Measurements from ENCODE around the gene RNF25. TPM values are rescaled to one million over a fixed set of nuclear protein-coding genes. Genes with fewer than 3 reads are reported as not detected.
A peak's percentile ranks its signal among the peaks of the same experiment; 100 is the strongest.

RNF25 gene
- polyA plus RNA-seq, 6 donors from 2014 or later = 16.9 to 30.6 (median 20.0) TPM

- H3K9me3 Mint-ChIP-seq = no peaks in the 10 kb centered on the region
- no peaks in the 10 kb centered on the region for H3K27me3 Mint-ChIP-seq
- no peak for DNase-seq
- H3K4me3 Mint-ChIP-seq = no peak overlapping the region
- H3K27ac Mint-ChIP-seq = peak overlapping the region in 1 of 6 donors; percentile 61
- ATAC-seq (ENCODE audit: low read depth in 2 of 2) = no peak
- peaks cover 6 to 9% of the 10 kb centered on the region in 2 donors for H3K36me3 Mint-ChIP-seq
- H3K4me1 Mint-ChIP-seq = peaks cover 0 to 2% (median 0%) of the 10 kb centered on the region in 3 donors
These were observed 40.0 kb downstream of the RNF25 start for GRCh38 chr2:218631837-218632236.

- Mint-ChIP-seq H3K36me3 (no peaks in the 10 kb centered on the region), H3K9me3 (no peaks in the 10 kb centered on the region)
These were observed 43.9 kb downstream of the RNF25 start for GRCh38 chr2:218627939-218628338.

GRCh38 chr2:218626369-218626768, 45.4 kb downstream of the RNF25 start:
- no peaks in the 10 kb centered on the region for H3K27me3 Mint-ChIP-seq
- ATAC-seq (ENCODE audit: low read depth in 2 of 2) (no peak), DNase-seq (no peak)
- no peaks in the 10 kb centered on the region for H3K9me3 Mint-ChIP-seq
- H3K4me1 Mint-ChIP-seq = peaks cover 0 to 6% (median 4%) of the 10 kb centered on the region in 3 donors
- H3K27ac Mint-ChIP-seq = no peak overlapping the region
- H3K4me3 Mint-ChIP-seq = no peak overlapping the region
- H3K36me3 Mint-ChIP-seq = no peaks in the 10 kb centered on the region

More at GRCh38 chr2:218627939-218628338, 43.9 kb downstream of the RNF25 start:
- DNase-seq = no peak
- Mint-ChIP-seq H3K4me3 (no peak overlapping the region), H3K27ac (peak overlapping the region in 2 of 6 donors; percentile 13 to 57), H3K27me3 (no peaks in the 10 kb centered on the region), H3K4me1 (peaks cover 0 to 6% (median 4%) of the 10 kb centered on the region in 3 donors)
- no peak for ATAC-seq (ENCODE audit: low read depth in 2 of 2)

- peak overlapping the region in 2 of 6 donors; percentile 62 to 90 for H3K27ac Mint-ChIP-seq
- H3K27me3 Mint-ChIP-seq = peaks cover 0 to 6% (median 0%) of the 10 kb centered on the region in 3 donors
- peak overlapping the region in 1 of 8 donors; percentile 7 for H3K4me3 Mint-ChIP-seq
- peaks cover 0 to 6% (median 4%) of the 10 kb centered on the region in 3 donors for H3K4me1 Mint-ChIP-seq
- DNase-seq (no peak), ATAC-seq (ENCODE audit: low read depth in 2 of 2) (no peak)
- H3K9me3 Mint-ChIP-seq = no peaks in the 10 kb centered on the region
- H3K36me3 Mint-ChIP-seq = no peaks in the 10 kb centered on the region
These were observed 48.5 kb downstream of the RNF25 start for GRCh38 chr2:218623366-218623705.

- no peak for ATAC-seq (ENCODE audit: low read depth in 2 of 2)
- H3K36me3 Mint-ChIP-seq = no peaks in the 10 kb centered on the region
- H3K27me3 Mint-ChIP-seq = peaks cover 0 to 6% (median 0%) of the 10 kb centered on the region in 3 donors
- no peak for DNase-seq
- H3K9me3 Mint-ChIP-seq = no peaks in the 10 kb centered on the region
- H3K4me1 Mint-ChIP-seq = peaks cover 0 to 6% (median 4%) of the 10 kb centered on the region in 3 donors
- H3K27ac Mint-ChIP-seq = peak overlapping the region in 1 of 6 donors; percentile 90
- peak overlapping the region in 1 of 8 donors; percentile 7 for H3K4me3 Mint-ChIP-seq
These were observed 49.0 kb downstream of the RNF25 start for GRCh38 chr2:218622606-218623365.

GRCh38 chr2:218621007-218621406, 50.8 kb downstream of the RNF25 start:
- Mint-ChIP-seq H3K4me3 (no peak overlapping the region), H3K27ac (no peak overlapping the region), H3K27me3 (peaks cover 0 to 6% (median 0%) of the 10 kb centered on the region in 3 donors), H3K36me3 (no peaks in the 10 kb centered on the region), H3K9me3 (no peaks in the 10 kb centered on the region), H3K4me1 (peaks cover 0 to 6% (median 4%) of the 10 kb centered on the region in 3 donors)
- DNase-seq = no peak
- ATAC-seq (ENCODE audit: low read depth in 2 of 2) = no peak

GRCh38 chr2:218618102-218618860, 53.5 kb downstream of the RNF25 start:
- no peak for DNase-seq
- H3K27me3 Mint-ChIP-seq = peaks cover 0 to 6% (median 0%) of the 10 kb centered on the region in 3 donors
- no peak overlapping the region for H3K27ac Mint-ChIP-seq
- no peaks in the 10 kb centered on the region for H3K36me3 Mint-ChIP-seq
- H3K4me1 Mint-ChIP-seq = peaks cover 0 to 4% (median 3%) of the 10 kb centered on the region in 3 donors
- no peaks in the 10 kb centered on the region for H3K9me3 Mint-ChIP-seq
- ATAC-seq (ENCODE audit: low read depth in 2 of 2) = no peak
- H3K4me3 Mint-ChIP-seq = no peak overlapping the region

- DNase-seq = no peak
- H3K4me1 Mint-ChIP-seq = no peaks in the 10 kb centered on the region
- no peak for ATAC-seq (ENCODE audit: low read depth in 2 of 2)
These were observed 55.9 kb downstream of the RNF25 start for GRCh38 chr2:218615868-218616315.

More at GRCh38 chr2:218615868-218616315, 55.9 kb downstream of the RNF25 start:
- Mint-ChIP-seq H3K9me3 (no peaks in the 10 kb centered on the region), H3K4me3 (no peak overlapping the region), H3K27me3 (peaks cover 0 to 15% (median 0%) of the 10 kb centered on the region in 3 donors), H3K27ac (peak overlapping the region in 1 of 6 donors; percentile 20), H3K36me3 (no peaks in the 10 kb centered on the region)

Other genes with a start within 250 kb of the RNF25 start
- gene USP37, start 103.7 kb downstream of the RNF25 start, polyA plus RNA-seq (ENCODE audit: low read depth in 6 of 6) = 10 to 100 TPM in 5 of 6 donors, 1 to 10 TPM in 1; 3.0 to 19.1 (median 12.3) TPM
- gene CNOT9, start 103.2 kb downstream of the RNF25 start, polyA plus RNA-seq (ENCODE audit: low read depth in 6 of 6) = 10 to 100 TPM; 10.9 to 21.9 (median 16.9) TPM
- gene PLCD4, start 64.1 kb downstream of the RNF25 start, polyA plus RNA-seq (ENCODE audit: low read depth in 6 of 6) = under 1 TPM in 1 of 6 donors, not detected in 5; 0.21 TPM
- gene ZNF142, start 12.4 kb downstream of the RNF25 start, polyA plus RNA-seq (ENCODE audit: low read depth in 6 of 6) = 10 to 100 TPM in 1 of 6 donors, 1 to 10 TPM in 4, not detected in 1; 4.8 to 24.9 (median 5.9) TPM
- gene BCS1L, start 12.3 kb downstream of the RNF25 start, polyA plus RNA-seq (ENCODE audit: low read depth in 6 of 6) = 10 to 100 TPM; 16.8 to 30.2 (median 23.0) TPM
- 1 to 10 TPM; 2.0 to 5.9 (median 3.3) TPM for gene STK36, start 84 bp upstream of the RNF25 start, polyA plus RNA-seq (ENCODE audit: low read depth in 6 of 6)
- 1 to 10 TPM in 5 of 6 donors, not detected in 1; 3.4 to 9.3 (median 6.0) TPM for gene TTLL4, start 38.8 kb upstream of the RNF25 start, polyA plus RNA-seq (ENCODE audit: low read depth in 6 of 6)
- gene CYP27A1, start 110.1 kb upstream of the RNF25 start, polyA plus RNA-seq (ENCODE audit: low read depth in 6 of 6) = under 1 TPM in 5 of 6 donors, not detected in 1; 0.17 to 0.68 (median 0.28) TPM
- not detected for gene PRKAG3, start 159.8 kb upstream of the RNF25 start, polyA plus RNA-seq (ENCODE audit: low read depth in 6 of 6)
- under 1 TPM in 4 of 6 donors, not detected in 2; 0.44 to 0.79 (median 0.57) TPM for gene WNT6, start 187.8 kb upstream of the RNF25 start, polyA plus RNA-seq (ENCODE audit: low read depth in 6 of 6)
- 10 to 100 TPM in 3 of 6 donors, 1 to 10 TPM in 3; 6.4 to 23.9 (median 10.7) TPM for gene WNT10A, start 208.8 kb upstream of the RNF25 start, polyA plus RNA-seq (ENCODE audit: low read depth in 6 of 6)

Measured in naive B cell (primary cell).